LNCaP clone FGC (cell line): Measurements from ENCODE around the gene INS.

Experiments used
- DNase-seq: peaks from one replicate; pipeline ENCODE4 v3.0.0-alpha.2; 2011; ENCODE audit warnings: low read depth
- H3K4me3 ChIP-seq: 2 replicates; pipeline ENCODE4 v1.5.1; 2011; ENCODE audit warnings: mild to moderate bottlenecking, low read depth, low read length, control low read depth
- TF ChIP-seq, protein P1 (sequence below): IDR thresholded peaks from 2 replicates; pipeline ENCODE4 v1.5.1; 2012; ENCODE audit warnings: mild to moderate bottlenecking; ENCODE audit not compliant: control insufficient read depth, insufficient read depth; ENCODE audit errors: extremely low read depth

Gene INS

DNA sequence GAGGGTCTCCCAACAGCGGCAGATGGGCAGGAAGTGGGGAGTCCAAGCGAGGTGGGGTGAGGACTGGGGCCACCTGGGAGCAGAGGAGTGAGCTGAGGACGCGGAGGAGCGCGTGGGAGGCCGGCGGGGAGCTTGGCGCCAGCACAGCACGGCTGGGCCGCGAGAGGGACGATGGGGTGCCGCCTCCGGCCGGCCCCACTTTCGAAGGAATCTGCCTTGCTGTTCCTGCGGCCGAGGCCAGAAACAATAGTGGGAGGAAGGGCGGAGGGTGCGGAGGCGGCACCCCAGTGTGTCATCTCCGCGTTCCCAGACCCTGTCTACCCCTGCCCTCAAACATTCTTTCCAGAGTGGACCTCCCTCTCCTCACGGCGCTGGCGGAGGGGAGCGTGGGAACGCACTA is 5.5 kb downstream of the INS start:
- TF ChIP-seq, protein P1, sequence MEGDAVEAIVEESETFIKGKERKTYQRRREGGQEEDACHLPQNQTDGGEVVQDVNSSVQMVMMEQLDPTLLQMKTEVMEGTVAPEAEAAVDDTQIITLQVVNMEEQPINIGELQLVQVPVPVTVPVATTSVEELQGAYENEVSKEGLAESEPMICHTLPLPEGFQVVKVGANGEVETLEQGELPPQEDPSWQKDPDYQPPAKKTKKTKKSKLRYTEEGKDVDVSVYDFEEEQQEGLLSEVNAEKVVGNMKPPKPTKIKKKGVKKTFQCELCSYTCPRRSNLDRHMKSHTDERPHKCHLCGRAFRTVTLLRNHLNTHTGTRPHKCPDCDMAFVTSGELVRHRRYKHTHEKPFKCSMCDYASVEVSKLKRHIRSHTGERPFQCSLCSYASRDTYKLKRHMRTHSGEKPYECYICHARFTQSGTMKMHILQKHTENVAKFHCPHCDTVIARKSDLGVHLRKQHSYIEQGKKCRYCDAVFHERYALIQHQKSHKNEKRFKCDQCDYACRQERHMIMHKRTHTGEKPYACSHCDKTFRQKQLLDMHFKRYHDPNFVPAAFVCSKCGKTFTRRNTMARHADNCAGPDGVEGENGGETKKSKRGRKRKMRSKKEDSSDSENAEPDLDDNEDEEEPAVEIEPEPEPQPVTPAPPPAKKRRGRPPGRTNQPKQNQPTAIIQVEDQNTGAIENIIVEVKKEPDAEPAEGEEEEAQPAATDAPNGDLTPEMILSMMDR: no peak
- DNase-seq: no peak
- H3K4me3 ChIP-seq: no peak overlapping the region

DNA sequence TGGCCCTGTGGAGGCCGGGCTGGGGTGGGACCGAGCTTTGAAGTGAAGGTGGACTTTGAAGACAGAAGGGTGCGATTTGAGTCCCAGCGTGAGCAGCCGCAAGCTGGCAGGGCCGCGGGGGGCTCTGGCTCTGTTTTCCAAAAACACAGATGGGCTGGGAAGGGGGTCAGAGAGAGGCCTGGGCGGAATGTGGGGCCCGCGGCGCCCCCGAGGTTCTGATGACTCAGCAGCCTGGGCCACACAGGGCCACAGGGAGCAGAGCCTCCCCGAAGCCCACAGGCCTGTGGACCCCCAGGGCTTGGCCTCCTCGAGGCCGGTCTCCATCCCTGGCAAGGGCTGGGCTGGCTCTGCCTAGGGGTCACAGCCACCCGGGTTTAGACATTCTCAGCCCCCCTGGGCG is 6.1 kb downstream of the INS start:
- TF ChIP-seq, protein P1: no peak
- H3K4me3 ChIP-seq: no peak overlapping the region
- no peak for DNase-seq

DNA sequence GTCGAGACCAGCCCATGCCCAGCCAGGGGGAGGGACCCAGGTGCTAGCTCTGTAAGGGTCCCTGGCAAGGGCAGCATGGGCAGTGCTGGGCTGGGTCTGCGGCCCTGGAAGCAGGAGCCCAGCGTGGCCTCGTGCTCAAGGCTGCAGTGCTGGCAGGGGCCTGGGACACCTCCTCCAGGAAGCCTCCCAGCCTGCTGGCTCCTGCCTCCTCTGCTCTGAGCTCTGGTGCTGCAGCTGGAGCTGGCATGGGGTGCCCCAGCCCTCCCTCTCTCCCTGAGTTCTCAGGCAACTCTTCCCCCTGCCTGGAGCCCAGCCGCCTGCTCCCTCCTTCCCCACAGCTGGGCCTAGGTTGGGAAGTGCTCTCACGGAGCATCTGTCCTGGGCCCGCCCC is 6.8 kb downstream of the INS start:
- no peak overlapping the region for H3K4me3 ChIP-seq
- TF ChIP-seq, protein P1: no peak
- DNase-seq: no peak

DNA sequence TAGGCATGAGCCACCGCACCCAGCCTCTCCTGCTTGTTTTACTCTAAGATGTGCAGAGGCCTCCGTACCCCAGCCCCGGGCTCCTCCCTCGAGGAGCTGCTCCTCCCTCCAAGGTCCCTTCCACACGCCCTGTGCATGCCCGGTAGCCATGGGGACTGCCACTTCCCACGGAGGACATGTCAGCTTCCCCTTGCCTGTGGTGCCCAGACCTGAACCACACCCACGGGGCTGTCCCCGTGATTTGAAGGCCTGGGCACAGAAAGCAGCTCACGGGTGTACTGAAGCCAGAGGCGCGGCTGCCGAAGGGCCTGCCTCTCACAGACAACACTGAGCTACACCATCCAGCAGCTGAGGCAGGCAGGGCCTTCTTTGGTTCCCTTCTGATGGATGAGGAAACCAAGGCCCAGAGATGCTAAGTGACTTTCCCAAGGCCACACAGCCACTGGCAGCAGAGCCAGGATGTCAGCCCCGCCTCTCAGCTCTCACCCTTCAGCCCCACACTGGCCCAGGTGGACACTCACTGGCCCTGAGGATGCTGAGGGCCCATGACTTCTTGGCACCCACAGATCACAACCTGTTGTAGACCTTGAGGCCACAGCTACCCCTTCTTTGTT is 7.3 kb downstream of the INS start:
- TF ChIP-seq, protein P1: no peak
- DNase-seq: no peak
- no peak overlapping the region for H3K4me3 ChIP-seq

DNA sequence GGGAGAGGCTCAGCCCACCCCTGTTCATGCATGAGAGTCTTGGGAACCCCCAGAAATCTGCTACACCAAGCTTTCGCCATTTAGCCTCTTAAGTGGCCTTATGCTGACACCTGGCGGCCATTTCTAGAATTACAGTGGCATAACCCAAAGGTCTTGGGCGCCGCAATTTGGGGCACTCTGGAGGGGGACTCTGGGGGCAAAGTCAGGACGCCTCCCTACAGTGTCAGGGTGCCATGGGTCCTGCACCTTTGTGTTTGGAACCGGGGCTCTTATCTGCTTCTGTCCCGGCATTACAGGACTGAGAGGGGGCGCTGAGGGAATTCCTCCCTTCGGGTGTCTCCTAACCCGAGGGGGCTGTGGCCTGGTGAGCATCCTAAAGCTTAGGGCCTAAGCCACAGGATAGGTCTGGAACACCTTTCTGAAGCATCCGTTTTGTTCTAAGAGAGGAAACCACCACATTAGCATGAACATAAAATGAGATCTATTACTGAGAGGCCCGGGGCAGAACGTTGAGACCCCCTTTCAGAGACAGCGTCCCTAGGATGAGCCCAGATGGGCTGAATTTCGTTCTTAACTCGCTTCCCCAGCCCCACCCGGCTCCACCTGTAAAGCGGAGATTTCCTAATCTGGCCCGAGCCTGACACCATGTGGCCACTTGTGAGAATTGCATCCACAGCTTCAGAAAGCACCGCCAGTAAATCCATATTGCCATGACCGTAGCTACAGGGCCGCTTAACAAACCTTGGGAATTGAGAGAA is 9.3 kb downstream of the INS start:
- no peak overlapping the region for H3K4me3 ChIP-seq
- TF ChIP-seq, protein P1: peak; percentile 92
- peak; percentile 49 for DNase-seq

DNA sequence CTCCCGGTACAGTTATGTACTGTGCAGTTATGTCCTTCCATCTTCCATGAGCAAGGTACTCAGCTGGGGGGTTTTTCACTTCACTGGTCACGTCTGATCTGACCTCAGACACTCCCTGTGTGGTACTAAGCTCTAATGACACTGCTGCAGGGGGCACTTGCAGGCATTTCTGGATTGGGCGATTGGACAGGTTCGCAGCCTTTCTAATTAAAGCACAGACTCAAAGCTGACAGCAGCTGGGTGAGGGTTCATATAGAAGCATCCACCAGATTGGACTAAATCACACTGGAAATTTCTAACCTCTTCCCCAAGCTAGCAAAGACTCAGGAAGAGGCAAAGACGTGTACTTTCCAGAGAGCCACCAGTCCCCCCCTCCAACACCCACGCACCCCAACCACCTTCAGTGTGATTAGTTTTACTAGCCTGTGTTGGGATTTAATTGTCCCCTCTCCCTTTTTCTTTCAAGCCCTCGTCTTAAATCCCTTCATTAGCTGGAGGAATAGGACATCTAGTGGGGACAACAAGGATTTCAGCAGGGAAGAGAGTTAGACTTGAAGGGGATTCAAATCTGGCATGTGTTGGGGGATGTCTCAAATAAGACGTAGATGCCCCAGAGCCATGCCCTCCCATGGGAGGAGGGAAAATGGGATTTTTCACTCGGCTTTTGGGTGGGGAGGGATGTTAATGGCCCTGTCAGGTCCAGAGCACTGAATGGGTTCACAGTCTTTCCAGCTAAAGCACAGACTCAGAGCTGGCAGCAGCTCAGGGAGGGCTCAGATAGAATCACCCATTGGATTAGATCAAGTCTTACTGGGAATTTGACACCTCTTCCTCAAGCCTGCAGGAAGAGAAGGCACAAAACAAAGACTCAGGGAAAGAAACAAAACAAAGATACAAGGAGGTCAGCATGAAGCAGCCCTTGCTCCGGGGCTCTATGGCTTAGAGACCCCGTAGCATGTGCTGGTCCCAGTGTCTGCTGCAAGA is 10.9 kb downstream of the INS start:
- TF ChIP-seq, protein P1: peak; percentile 63
- H3K4me3 ChIP-seq: no peak overlapping the region
- no peak for DNase-seq
